OCI-LY7 (cell line): ENCODE results near the gene ADAM23. TPM values are rescaled to one million over a fixed set of nuclear protein-coding genes. Genes with fewer than 3 reads are reported as not detected.

Experiments used
- BruUV-seq: library from RNA; stranded (reverse); fragments of 400-500 nt; replicated peaks from 2 replicates; lab custom pipeline; 2021; lab: Mats Ljungman, UMichigan
- CTCF ChIA-PET: fragments of 300-600 bp; sonication (Branson Sonifier 250); formaldehyde crosslinking; loops from one replicate; lab custom pipeline; 2022; ENCODE audit warnings: antibody characterized with exemption; ENCODE audit not compliant: unreplicated experiment; lab: Charles Lee
- POLR2A ChIA-PET: fragments of 300-600 bp; sonication (Branson Sonifier 250); formaldehyde crosslinking; loops from one replicate; lab custom pipeline; 2022; ENCODE audit warnings: antibody characterized with exemption; lab: Charles Lee
- DNase-seq: peaks from one replicate; pipeline ENCODE4 v3.0.0-alpha.2; 2015; ENCODE audit warnings: low spot score
- H2AFZ ChIP-seq: fragments of 200-600 bp; sonication (generic), shearing (Covaris generic); 2 replicates; pipeline ENCODE4 v1.6.1; 2014; ENCODE audit warnings: mild to moderate bottlenecking, antibody characterized with exemption, low read length, moderate library complexity
- H3K27ac ChIP-seq: fragments of 200-600 bp; sonication (generic); 2 replicates; pipeline ENCODE4 v1.5.1; 2014; ENCODE audit warnings: mixed run types, low read depth, mild to moderate bottlenecking, moderate library complexity, low read length, inconsistent platforms; ENCODE audit not compliant: poor library complexity, severe bottlenecking
- H3K36me3 ChIP-seq: fragments of 200-600 bp; sonication (generic); 2 replicates; pipeline ENCODE4 v1.6.1; 2014; ENCODE audit warnings: mild to moderate bottlenecking, antibody characterized with exemption, low read length, moderate library complexity, mixed read lengths; ENCODE audit not compliant: insufficient read depth
- H3K4me1 ChIP-seq: fragments of 200-600 bp; sonication (generic); 2 replicates; pipeline ENCODE4 v1.5.1; 2014; ENCODE audit warnings: mild to moderate bottlenecking, low read length; ENCODE audit not compliant: insufficient read depth, poor library complexity, severe bottlenecking
- H3K4me2 ChIP-seq: fragments of 200-600 bp; sonication (generic); 2 replicates; pipeline ENCODE4 v1.6.1; 2014; ENCODE audit warnings: mild to moderate bottlenecking, low read length
- H3K4me3 ChIP-seq: fragments of 200-600 bp; sonication (generic); 2 replicates; pipeline ENCODE4 v1.5.1; 2014; ENCODE audit warnings: mild to moderate bottlenecking, low read depth, low read length; ENCODE audit not compliant: poor library complexity, severe bottlenecking
- H3K79me2 ChIP-seq: fragments of 200-600 bp; sonication (generic); 2 replicates; pipeline ENCODE4 v1.6.1; 2016; ENCODE audit warnings: low read depth, mild to moderate bottlenecking, low read length, moderate library complexity, mixed read lengths; ENCODE audit not compliant: insufficient read depth
- H3K9me2 ChIP-seq: fragments of 200-600 bp; sonication (generic); 2 replicates; pipeline ENCODE4 v1.6.1; 2016; ENCODE audit warnings: mild to moderate bottlenecking, low read length, mixed read lengths; ENCODE audit not compliant: insufficient read depth
- H3K9me3 ChIP-seq: fragments of 200-600 bp; sonication (generic); 2 replicates; pipeline ENCODE4 v1.6.1; 2014; ENCODE audit warnings: mild to moderate bottlenecking, mixed run types, low read length, mixed read lengths
- H4K20me1 ChIP-seq: fragments of 200-600 bp; sonication (generic); 2 replicates; pipeline ENCODE4 v1.6.1; 2014; ENCODE audit warnings: mild to moderate bottlenecking, antibody characterized with exemption, low read length, moderate library complexity, mixed read lengths; ENCODE audit not compliant: insufficient read depth
- CTCF ChIP-seq: fragments of 200-600 bp; sonication (generic); conservative IDR thresholded peaks from 2 replicates; pipeline ENCODE4 v1.5.1; 2014; ENCODE audit warnings: mild to moderate bottlenecking, antibody characterized with exemption, low read length, moderate library complexity, mixed read lengths
- EZH2phosphoT487 ChIP-seq: fragments of 200-600 bp; sonication (generic); IDR thresholded peaks from 2 replicates; pipeline ENCODE4 v1.6.1; 2018; ENCODE audit warnings: low read depth, borderline replicate concordance, mild to moderate bottlenecking, mixed run types, antibody characterized with exemption, low read length, moderate library complexity, mixed read lengths
- intact Hi-C: fragments of 100-400 bp; cut with micrococcal nuclease; formaldehyde crosslinking; loops from one replicate; pipeline ENCODE4 v1.10.0; 2022; ENCODE audit not compliant: unreplicated experiment
- total RNA-seq, 2 experiments: library from RNA; depleted of rRNA in 1 of 2; stranded (reverse); fragments of >200 nt in 1 of 2; shearing (Covaris generic) in 1 of 2; gene quantifications; 2 replicates each; pipeline ENCODE4 v1.2.3, GENCODE V29; 2014 to 2022

ADAM23 gene
- total RNA-seq, 2 experiments from 2014 or later = 0.53 TPM; not detected in 1

- intact Hi-C loops = no loop called here
- Histone ChIP-seq H3K4me3 (no peak overlapping the region), H3K4me1 (no peaks in the 10 kb centered on the region), H3K9me2 (no peaks in the 10 kb centered on the region), H4K20me1 (no peaks in the 10 kb centered on the region), H3K9me3 (no peaks in the 10 kb centered on the region), H3K27ac (no peak overlapping the region), H2AFZ (no peak overlapping the region), H3K4me2 (no peak overlapping the region), H3K79me2 (no peaks in the 10 kb centered on the region), H3K36me3 (no peaks in the 10 kb centered on the region)
- TF ChIP-seq CTCF = no peak
- TF ChIP-seq EZH2phosphoT487 = no peak
- CTCF ChIA-PET = no interaction called here
- POLR2A ChIA-PET = no interaction called here
- no peak for DNase-seq
- BruUV-seq = no TSS peak
Observed at GRCh38 chr2:206515580-206515979, 72.2 kb downstream of the ADAM23 start.

- intact Hi-C loops = no loop called here
- no peak overlapping the region for H3K27ac ChIP-seq
Observed at GRCh38 chr2:206518997-206519396, 75.7 kb downstream of the ADAM23 start.

More at GRCh38 chr2:206518997-206519396, 75.7 kb downstream of the ADAM23 start:
- POLR2A ChIA-PET = interaction anchor here (0.6 kb wide), 1 partner anchor 541 kb away, joined by 9 read pairs; no protein-coding TSS in a partner anchor
- no peak for DNase-seq
- BruUV-seq = no TSS peak
- Histone ChIP-seq H3K36me3 (no peaks in the 10 kb centered on the region), H4K20me1 (no peaks in the 10 kb centered on the region), H3K79me2 (no peaks in the 10 kb centered on the region), H2AFZ (no peak overlapping the region), H3K4me3 (no peak overlapping the region), H3K9me2 (no peaks in the 10 kb centered on the region), H3K4me1 (no peaks in the 10 kb centered on the region), H3K4me2 (no peak overlapping the region), H3K9me3 (no peaks in the 10 kb centered on the region)
- CTCF ChIA-PET = no interaction called here
- TF ChIP-seq EZH2phosphoT487 (no peak), CTCF (no peak)
